UCSD-AML1 (cell line): ENCODE results near the gene PRDM16.

Experiments used
- DNase-seq: peaks from one replicate; lab custom pipeline; 2025; ENCODE audit not compliant: unreplicated experiment; lab: John Stamatoyannopoulos, UW

The PRDM16 gene

DNA sequence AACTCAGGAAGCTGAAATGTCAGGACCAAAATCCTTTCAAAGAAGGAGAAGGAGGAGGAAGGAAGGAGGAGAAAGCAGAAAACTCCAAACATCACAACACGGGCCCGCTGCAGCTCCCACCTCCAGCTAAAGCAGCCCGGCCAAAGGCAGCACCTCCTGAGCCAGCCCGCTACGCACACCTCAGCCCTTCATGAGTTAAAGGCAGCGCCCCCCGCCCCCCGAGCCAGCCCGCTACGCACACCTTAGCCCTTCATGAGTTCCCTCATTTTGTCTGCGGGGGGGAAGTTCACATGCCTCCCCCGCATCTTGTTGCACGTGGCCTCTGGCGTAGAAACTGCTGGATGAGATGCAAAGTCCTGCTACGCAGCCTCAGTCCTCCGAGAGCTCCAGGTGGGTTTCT, 294.8 kb downstream of the PRDM16 start:
- DNase-seq = no peak

DNA sequence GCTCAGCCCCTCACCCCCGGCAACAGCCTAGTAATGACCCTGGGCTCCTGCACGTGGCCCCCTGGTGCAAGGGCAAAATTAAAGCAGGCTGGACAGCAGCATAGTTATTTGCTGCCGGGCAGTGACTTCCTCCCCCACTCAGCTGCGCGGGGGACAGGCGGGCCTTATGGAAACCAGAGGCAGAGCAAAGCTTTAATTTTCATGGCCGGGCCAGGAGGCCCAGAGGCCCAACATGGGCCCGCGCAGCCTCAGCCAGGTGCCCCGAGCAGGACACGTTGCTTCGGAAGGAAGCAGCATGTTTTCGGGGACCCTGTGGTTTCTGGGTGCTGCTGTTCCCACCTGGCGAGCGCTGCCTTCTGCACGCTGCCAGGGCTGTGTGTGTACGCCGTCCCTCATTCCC, 295.5 kb downstream of the PRDM16 start:
- DNase-seq = no peak

DNA sequence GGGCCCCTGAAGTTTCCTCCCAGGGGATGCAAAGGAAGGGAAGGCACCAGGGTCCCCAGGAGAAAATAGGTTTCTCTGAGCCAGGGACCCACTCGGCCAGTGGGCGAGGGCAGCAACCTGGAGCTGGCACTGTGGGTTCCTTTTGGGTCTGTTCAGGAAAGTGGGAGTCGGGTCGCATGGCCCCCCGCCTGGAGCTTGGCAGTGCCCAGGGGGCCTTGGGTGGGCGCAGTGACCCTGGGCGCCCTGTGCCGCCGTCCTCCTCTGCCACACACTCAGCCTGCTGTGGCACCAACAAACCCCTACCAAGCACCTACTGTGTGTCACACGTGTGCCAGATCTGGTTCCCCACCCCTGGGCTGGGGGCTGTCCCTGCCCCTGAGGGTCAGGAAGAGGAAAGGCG, 296.0 kb downstream of the PRDM16 start:
- DNase-seq = no peak

DNA sequence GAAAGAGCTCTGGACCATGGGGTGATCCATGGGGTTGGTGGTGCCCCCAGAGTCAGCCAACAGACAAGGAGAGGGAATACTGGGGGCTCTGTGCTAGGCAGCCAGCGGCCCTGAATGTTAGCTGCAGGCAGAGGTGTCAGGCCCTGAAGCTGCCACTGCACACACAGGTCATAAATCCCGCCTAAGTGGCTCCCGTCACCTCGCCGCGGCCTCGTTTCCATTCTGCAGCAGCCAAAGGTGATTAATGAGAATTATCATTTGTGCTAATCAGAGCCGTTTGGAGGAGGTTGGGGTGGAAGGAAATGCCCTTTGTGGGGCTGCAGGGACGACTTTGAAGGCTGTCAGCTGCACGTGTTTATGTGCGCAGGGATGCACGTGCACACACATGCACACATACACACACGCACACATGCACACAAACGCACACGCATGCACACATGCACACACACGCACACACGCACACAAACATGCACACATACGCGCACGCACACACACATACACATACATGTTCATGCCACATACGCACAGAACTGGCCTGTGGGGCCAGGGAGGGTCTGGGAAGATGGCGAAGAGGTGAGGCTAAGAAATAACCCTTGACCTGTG, 296.6 kb downstream of the PRDM16 start:
- DNase-seq = no peak

DNA sequence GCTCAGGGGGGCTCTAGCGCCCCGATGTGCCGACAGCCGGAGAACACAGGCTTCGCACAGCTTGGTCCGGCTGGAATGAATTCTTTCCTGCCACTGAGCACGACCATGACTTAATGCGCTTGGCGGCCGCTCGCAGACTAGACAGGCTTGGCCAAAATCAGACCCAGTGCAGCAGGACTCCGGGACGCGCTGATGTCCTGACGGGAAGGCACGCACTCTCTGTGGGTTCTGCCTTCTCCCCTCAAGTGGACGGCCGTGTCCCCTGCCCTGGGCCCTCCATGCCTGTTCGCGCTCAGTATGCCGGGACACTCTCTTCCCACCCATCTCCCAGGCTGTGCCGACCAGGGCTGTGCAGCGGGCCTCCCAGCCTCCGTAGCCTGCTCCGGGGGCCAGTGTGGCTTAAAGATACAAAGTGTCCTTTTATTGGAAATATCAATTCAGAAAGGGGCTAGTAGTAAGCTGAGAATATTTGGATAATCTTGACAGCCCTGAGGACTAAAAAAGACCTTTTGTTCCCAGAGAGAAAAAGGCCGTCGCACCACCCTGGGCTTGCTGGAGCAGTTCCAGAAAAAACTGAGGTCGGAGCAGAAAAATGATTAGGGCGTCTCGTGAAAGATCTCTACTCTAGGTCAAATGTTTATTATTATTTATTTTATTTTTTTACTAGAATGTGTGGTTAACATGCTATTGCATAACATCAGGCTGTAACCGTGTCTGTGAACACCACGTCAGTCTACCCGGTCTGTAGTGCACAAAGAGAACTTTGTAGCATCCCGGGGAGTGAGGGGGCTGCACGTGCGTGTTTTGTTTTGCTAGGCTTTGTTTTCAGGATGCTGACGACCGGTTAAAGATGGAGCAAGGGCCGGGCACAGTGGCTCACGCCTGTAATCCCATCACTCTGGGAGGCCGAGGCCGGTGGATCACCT, 297.4 kb downstream of the PRDM16 start:
- no peak for DNase-seq

DNA sequence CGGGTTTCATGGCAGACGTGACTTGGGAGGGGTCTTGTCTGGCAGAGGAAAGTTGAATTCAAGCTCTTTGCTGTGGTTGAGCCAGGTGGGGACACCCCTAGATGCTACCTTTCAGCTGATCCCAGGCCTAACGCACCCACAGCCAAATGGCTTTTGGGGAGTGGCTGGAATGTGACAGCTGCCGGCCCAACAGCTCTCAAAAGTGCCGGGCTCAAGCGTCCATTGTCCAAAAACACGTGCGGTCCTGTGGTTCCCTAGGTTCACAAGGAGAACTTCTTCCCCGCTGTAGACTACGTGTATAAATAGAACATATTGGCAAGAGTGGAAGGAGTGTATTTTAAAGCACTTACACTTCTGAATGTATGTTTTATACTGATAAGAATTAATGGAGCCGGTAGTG, 298.4 kb downstream of the PRDM16 start:
- DNase-seq = no peak

DNA sequence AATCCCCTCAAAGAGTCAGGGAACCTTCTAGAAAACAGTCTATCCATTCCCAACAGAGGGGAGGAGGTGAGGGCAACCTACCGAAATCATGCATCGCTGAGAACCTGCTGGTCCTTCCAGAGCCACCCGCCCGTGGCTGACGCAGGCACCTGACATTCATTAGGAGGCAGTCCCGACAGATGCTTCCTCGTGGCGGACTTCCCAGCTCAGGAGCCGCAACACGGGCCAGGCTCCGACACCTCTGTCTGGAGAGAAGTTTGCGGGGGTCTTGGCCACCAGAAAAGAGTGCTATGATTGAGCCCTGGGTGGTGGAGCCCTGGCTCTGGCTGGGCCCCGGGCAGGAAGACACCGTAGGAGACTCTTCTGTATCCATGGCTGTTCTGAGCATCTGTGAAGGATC, 299.1 kb downstream of the PRDM16 start:
- no peak for DNase-seq

DNA sequence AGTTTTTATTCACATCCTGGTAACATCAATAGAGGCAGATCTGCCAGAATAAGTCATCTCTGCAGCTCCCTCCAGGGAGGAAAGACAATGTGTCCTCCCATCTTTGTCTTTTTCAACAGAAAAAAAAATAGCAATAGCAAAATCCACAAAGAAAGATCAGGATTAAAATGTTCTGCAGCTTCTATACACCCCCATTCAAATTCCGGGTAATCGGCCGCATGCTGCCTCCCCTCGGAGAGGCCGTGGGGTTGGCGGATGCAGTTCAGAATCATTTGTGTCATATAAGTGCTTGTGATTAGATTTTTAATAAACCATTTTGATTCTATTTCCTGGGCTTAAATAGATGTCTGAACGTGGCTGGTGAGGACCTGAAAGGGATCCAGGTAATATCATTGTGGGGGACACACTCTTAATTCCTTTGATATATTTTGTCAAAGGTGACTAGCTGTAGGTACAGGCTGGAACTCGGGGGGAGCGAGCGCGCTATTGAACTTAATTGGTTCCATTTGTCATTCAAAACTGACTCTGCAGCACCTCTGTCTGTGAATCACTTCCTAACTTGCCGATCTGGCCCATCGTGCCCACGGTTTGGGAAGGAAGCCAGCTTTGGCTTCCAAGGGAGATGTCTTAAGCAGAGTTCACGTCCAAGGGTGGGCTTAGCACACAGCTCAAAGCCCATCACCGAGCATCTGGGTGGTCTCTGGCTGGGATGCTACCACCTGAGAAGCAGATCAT, 299.9 kb downstream of the PRDM16 start:
- no peak for DNase-seq

DNA sequence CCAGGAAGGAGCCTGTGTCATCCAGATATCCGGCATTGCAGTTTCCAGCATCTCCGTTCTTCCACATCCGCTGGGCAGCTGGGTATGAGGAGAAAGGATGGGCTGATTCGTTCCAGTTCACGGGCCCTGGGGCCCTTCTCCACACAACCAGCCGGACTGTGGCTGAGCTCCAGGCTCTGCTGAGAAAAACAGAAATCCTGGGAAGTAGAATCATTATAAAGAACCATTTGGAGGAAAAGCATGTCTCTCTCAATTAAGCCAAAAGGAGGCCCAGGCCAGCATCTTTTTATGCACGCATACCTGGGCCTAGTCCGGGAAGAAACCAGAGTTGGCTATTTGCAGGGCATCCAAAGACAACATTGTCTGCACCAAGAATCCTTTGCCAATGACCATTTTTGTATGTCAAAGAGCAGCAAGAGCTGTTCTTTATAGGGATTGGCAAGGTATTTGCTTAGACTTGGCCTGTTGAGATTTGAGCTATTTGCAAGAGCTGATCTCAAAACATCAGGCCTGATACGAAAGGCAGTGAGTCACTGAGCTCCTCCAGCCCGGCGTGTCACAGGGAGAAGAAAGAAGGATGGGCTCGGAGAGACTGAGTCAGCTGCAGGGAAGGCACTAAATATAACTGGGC, 300.6 kb downstream of the PRDM16 start:
- DNase-seq = no peak

DNA sequence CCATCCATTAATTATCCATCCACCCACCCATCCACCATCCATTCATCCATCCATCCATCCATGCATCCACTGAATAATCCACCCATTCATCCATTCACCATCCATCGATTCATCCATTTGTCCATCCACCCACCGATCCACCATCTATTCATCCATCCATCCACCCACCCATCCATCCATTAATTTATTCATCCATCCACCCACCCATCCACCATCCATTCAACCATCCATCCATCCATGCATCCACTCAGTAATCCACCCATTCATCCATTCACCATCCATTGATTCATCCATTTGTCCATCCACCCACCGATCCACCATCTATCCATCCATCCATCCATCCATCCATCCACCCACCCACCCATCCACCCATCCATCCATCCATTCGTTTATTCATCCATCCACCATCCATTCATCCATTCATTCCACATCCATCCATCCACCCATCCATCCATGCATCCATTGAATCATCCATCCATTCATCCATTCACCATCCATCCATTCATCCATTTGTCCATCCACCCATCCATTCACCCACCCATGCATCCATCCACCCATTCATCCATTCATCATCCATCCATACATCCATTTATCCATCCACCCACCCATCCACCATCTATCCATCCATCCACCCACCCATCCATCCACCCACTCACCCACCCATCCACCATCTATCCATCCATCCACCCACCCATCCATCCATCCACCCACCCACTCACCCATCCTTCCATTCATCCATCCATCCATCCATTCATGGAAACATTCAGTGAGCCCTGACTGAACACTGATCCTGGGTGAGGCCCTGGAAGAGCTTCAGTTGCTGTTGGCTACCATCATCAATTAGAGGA, 302.1 kb downstream of the PRDM16 start:
- DNase-seq = no peak

DNA sequence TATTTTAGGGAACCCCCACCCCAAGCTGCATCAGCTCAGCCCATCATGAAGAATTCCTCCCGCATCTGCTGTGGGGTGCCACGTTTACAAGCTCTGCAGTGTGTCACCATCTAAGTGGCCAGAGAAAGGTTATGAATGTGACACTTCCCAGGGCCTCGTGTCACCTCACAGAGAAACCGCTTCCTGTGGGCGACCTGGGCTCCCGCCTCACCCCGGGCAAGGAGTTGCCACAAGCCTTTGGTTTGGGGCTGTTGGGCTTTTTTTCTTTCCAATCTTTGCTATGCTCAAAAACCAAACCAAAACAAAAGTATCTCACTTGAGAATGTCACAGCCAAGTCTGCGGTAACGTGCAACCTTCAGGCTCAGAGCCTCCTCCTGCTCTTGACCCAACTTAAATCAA, 303.3 kb downstream of the PRDM16 start:
- DNase-seq = peak; percentile 18

DNA sequence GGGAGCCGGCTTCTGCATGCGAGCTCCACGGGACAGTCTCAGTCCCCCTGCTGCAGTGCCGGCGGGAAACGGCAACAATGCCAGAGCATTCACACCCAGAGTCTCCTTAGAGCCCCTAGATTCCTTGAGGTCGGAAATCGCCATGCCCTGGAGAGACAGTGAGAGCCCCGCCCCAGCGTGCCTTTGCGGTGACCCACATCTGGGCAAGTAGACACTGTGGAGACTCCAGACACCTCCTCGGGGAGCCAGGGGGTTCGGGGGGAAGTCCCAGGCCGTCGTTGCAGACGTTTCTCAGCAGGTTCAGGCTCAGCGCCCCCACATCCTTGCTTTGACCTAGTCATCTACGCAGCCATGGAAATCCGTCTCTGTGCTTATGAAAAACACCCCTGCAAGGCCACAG, 304.2 kb downstream of the PRDM16 start:
- no peak for DNase-seq

DNA sequence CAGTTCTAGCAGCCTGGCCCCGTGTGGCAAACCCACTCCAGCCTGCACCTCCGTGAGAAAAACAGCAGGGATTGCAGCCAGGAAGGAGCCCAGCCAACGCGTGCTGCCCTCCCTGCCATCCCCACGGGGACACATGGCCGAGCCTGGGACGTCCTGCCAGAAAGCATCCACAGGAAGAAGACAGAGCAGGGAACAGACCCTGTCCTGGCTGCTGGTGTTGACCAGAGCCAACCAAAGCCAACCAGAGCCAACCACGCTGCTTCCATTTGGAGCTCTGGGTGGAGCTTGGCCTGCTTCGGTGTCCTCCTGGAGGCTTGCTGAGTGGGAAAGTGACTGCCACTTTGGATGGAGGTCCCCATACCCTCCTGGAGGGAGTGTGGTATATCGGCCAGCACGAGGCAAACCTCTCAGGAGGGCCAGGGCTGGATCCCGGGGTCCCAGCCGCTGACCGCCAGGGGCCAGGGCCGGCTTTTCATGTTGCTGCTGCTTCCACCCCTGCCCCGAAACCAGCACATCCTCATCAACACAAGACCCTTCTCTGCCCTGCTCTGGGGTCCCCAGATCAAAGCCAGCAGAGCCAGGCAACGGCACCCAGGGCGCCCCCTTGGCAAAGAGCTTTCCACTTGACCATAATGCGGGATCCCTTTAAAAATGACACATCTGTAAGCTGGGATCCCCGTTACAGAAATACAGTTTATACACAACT, 304.9 kb downstream of the PRDM16 start:
- no peak for DNase-seq

DNA sequence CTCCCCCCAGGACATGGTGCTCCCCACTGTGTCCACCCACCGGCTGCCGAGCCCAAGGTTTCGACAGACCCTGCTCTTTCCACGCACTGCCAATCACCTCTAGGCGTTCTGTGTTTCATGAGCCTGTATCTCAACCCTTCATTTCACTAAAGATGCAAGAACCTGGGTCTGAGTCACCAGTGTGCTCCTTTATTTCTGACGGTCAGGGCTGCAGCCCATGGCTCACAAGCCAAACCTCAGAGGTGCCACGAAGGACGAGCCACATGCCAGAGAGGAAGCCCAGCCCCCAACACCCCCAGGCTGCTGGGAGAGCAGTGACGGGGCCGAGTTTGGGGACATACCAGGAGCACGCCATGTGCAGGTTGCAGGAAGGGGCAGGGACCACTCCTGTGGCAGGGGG, 306.2 kb downstream of the PRDM16 start:
- no peak for DNase-seq

DNA sequence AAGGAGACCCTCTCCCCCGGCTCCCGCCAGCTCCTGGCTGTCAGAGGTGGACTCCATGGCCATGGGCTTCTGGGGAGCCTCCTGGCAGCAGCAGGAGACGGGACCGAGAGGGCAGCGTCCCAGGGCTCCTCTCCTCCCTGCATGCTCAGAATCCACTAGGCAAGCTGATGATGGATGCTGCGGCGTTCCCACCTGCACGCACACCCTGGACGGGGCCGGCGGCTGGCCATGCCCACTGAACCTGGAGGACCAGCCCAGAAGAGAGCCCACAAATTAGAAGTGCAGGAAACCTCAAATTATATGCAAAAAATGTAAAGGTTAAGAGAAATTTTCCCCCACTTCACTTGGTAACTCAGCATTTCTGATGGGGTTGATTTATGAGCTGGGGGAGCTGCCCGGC, 308.2 kb downstream of the PRDM16 start:
- DNase-seq = no peak

DNA sequence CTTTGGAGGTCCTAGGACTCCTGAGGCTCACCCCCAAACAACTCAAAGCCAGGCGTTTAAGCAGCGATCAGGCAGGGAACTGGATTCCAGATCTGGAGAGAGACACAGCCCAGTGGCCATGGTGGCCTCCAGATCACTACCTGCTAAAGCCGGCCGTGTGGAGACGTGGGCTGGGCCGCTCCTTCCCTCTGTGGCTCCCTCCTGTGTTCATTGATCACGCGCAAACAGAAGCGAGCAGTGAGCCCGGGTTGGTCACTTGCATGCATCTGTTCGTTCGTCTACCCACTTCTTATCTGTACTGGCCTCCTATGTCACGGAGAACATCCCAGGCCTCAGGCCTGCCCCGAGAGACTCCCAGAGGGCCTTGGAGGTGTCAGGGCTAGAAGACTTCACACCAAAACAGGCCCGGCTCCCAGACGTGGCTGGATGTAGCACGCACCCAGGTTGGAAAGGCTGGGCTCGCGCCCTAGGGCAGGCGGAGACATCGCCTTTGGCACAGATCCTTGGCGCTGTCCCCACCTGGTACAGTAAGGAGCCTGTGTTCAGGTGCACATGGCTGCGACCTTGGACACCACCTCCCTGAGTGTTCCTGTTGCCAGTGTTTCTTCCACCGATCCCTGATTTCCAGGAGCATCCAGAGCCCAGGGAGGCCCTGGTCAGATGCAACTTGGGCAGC, 308.7 kb downstream of the PRDM16 start:
- no peak for DNase-seq

DNA sequence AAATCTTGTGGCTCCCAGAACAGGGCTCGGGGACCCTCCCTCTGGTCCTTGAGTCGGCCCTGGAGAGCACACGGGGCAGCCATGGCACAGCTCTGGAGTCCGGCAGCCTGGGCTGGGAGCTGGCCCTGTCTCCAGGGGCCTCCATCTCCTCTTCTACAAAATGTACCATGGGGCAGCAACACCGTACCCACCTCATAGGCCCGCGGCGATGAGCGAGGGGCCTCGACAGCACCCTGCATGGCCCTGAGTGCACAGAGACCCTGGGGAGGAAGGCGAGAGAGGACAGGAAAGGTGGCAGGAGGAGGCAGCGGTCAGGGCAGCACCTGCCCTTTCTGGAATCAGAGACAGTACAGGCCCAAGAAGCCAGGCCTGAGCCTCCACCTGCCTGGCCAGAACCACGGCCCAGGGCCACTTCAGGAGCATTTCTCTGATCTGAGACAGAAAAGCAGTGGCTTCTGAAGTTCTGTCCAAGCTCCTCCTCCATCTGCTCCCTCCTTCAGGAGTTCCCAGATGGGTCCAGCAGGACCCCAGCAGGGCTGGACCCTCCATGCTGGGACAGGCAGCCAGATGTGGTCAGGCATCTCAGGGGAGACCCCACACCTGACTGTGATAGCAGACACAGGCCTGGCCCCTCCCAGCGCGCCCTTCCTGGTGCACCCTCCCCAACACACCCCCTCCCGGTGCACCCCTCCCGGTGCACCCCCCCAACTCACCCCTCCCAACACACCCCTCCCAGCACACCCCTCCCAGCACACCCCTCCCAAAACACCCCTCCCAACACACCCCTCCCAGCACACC, 309.6 kb downstream of the PRDM16 start:
- DNase-seq = no peak

DNA sequence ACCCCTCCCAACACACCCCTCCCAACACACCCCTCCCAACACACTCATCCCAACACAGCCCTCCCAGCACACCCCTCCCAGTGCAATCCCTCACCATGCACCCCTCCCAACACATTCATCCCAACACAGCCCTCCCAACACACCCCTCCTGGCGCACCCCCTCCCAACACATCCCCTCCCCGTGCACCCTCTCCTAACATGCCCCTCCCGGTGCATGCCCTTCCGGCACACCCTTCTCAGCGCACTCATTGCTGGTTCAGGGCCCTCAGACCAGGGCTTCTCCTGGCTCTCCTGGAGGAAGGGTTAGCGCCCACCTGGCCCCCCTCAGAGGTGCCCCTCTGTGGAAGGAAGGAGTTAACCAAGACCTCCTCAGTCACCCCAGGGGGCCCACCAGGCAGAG, 310.9 kb downstream of the PRDM16 start:
- DNase-seq = no peak

DNA sequence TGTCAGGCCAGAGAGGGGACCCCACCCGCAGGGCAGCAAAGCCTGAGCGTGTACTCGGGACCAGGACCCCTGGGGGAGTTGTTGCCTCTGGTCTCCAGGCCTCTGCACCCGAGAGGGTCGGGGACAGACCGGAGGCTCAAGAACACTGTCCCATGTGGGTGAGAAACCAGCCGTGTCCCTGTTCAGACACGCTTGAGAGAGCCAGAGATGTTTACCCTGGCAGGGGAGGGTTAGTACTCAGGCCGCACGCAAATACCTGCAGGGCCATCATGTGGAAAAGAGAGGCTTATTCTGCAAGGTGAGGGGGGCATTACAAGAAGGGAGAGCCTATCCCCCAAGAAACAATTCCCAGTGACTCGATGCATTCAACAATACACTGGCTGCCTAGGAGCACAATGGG, 311.5 kb downstream of the PRDM16 start:
- no peak for DNase-seq
